Measurements from ENCODE around the gene CARD19.

Gene CARD19

DNA sequence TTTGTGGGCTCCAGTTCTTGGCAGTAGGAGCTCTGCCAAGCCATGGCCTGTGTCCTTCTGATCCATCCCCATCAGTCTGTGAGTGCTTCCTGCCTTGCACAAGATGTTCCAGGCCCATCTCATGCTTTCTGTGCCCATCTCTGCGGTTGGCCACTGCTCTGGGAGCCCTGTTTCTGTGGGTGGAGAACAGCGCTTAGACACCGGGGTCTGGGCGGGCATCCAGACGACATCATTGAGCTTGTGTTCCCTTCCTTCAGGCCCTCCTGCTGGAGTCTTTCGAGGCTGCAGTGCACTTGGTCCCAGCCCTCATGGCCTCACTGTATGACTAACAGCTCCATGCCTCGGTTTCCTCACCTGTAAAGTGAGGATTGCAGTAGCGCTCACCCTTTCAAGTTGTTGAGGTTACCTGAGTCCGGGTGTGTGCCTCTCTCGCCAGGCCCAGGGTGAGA is 14.9 kb upstream of the CARD19 start:
- no peak for DNase-seq (ENCODE audit: low read depth)
- H3K4me3 ChIP-seq (ENCODE audit: low read depth, low read length), result no peak overlapping the region
- TF ChIP-seq, protein P1, sequence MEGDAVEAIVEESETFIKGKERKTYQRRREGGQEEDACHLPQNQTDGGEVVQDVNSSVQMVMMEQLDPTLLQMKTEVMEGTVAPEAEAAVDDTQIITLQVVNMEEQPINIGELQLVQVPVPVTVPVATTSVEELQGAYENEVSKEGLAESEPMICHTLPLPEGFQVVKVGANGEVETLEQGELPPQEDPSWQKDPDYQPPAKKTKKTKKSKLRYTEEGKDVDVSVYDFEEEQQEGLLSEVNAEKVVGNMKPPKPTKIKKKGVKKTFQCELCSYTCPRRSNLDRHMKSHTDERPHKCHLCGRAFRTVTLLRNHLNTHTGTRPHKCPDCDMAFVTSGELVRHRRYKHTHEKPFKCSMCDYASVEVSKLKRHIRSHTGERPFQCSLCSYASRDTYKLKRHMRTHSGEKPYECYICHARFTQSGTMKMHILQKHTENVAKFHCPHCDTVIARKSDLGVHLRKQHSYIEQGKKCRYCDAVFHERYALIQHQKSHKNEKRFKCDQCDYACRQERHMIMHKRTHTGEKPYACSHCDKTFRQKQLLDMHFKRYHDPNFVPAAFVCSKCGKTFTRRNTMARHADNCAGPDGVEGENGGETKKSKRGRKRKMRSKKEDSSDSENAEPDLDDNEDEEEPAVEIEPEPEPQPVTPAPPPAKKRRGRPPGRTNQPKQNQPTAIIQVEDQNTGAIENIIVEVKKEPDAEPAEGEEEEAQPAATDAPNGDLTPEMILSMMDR (IDR thresholded peaks at IDR 0.05; ENCODE audit: insufficient read depth, low read depth, low read length, missing control alignments), result no peak

DNA sequence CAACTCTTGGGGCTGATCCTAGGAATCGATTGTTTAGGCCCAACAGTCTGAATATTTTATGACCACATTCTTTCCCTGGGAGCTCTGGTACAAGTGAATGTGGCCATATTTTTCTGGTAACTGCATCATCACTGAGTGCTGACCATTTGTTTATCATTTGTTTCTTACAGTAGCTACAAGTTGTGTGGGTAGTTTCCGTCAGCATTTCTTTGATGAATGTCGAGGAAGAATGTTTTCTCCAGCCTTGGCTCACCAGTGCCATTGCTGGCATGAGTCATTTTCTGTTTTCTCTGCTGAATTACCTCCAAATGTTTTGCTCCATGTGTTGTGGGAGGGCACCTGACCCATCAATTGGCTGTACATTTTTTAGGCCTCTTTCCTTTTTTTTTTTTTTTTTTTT is 14.1 kb upstream of the CARD19 start:
- TF ChIP-seq, protein P1 (IDR thresholded peaks at IDR 0.05; ENCODE audit: insufficient read depth, low read depth, low read length, missing control alignments), result no peak
- H3K4me3 ChIP-seq (ENCODE audit: low read depth, low read length), result no peak overlapping the region
- DNase-seq (ENCODE audit: low read depth), result no peak

- no peak for DNase-seq (ENCODE audit: low read depth)
- H3K4me3 ChIP-seq (ENCODE audit: low read depth, low read length), result no peak overlapping the region
Measured at GRCh38 chr9:93082841-93083411, 13.1 kb upstream of the CARD19 start.

GRCh38 chr9:93083592-93084470 is 12.2 kb upstream of the CARD19 start:
- TF ChIP-seq, protein P1 (IDR thresholded peaks at IDR 0.05; ENCODE audit: insufficient read depth, low read depth, low read length, missing control alignments), result no peak
- DNase-seq (ENCODE audit: low read depth), result no peak
- H3K4me3 ChIP-seq (ENCODE audit: low read depth, low read length), result no peak overlapping the region

More at GRCh38 chr9:93082841-93083411, 13.1 kb upstream of the CARD19 start:
- TF ChIP-seq, protein P1 (IDR thresholded peaks at IDR 0.05; ENCODE audit: insufficient read depth, low read depth, low read length, missing control alignments), result no peak

- no peak for DNase-seq (ENCODE audit: low read depth)
- TF ChIP-seq, protein P1 (IDR thresholded peaks at IDR 0.05; ENCODE audit: insufficient read depth, low read depth, low read length, missing control alignments), result no peak
- no peak overlapping the region for H3K4me3 ChIP-seq (ENCODE audit: low read depth, low read length)
Measured at GRCh38 chr9:93084471-93084881, 11.5 kb upstream of the CARD19 start.

GRCh38 chr9:93085676-93086075 is 10.3 kb upstream of the CARD19 start:
- TF ChIP-seq, protein P1 (IDR thresholded peaks at IDR 0.05; ENCODE audit: insufficient read depth, low read depth, low read length, missing control alignments), result no peak
- no peak overlapping the region for H3K4me3 ChIP-seq (ENCODE audit: low read depth, low read length)
- no peak for DNase-seq (ENCODE audit: low read depth)

Measured in GM12865 (cell line).